OCI-LY1 (cell line): Measurements from ENCODE around the gene MLLT3.

Experiments used
- H2AFZ ChIP-seq: fragments of 200-600 bp; sonication (generic), shearing (Covaris generic); 2 replicates; pipeline ENCODE4 v1.6.0; 2014; ENCODE audit warnings: antibody characterized with exemption, mild to moderate bottlenecking, low read length
- H3F3A ChIP-seq: fragments of 200-600 bp; sonication (generic), shearing (Covaris generic); 2 replicates; pipeline ENCODE4 v1.6.0; 2014; ENCODE audit warnings: mild to moderate bottlenecking, antibody characterized with exemption, low read length, moderate library complexity; ENCODE audit not compliant: insufficient read depth
- H3K27ac ChIP-seq: fragments of 200-600 bp; sonication (generic); 2 replicates; pipeline ENCODE4 v1.5.1; 2014; ENCODE audit warnings: low read length, mixed run types, mild to moderate bottlenecking, low read depth; ENCODE audit not compliant: poor library complexity, severe bottlenecking
- H3K27me3 ChIP-seq: fragments of 200-600 bp; sonication (generic); 2 replicates; pipeline ENCODE4 v1.6.0; 2014; ENCODE audit warnings: antibody characterized with exemption, mild to moderate bottlenecking, low read length, moderate library complexity; ENCODE audit not compliant: insufficient read depth
- H3K36me3 ChIP-seq: fragments of 200-600 bp; sonication (generic); 2 replicates; pipeline ENCODE4 v1.6.1; 2014; ENCODE audit warnings: mild to moderate bottlenecking, antibody characterized with exemption, low read length, moderate library complexity, mixed read lengths; ENCODE audit not compliant: insufficient read depth
- H3K4me1 ChIP-seq: fragments of 200-600 bp; sonication (generic); 2 replicates; pipeline ENCODE4 v1.5.1; 2014; ENCODE audit warnings: mild to moderate bottlenecking, low read length, moderate library complexity; ENCODE audit not compliant: insufficient read depth, severe bottlenecking
- H3K4me2 ChIP-seq: fragments of 200-600 bp; sonication (generic), shearing (Covaris generic); 2 replicates; pipeline ENCODE4 v1.6.1; 2014; ENCODE audit warnings: low read length
- H3K4me3 ChIP-seq: fragments of 200-600 bp; sonication (generic); 2 replicates; pipeline ENCODE4 v1.5.1; 2014; ENCODE audit warnings: low read length, low read depth, mild to moderate bottlenecking, mixed read lengths; ENCODE audit not compliant: poor library complexity, severe bottlenecking
- H3K79me2 ChIP-seq: fragments of 200-600 bp; shearing (Covaris generic); 2 replicates; pipeline ENCODE4 v1.6.1; 2016; ENCODE audit warnings: mixed run types, low read length, mixed read lengths; ENCODE audit not compliant: insufficient read depth
- H3K9ac ChIP-seq: fragments of 200-600 bp; sonication (generic), shearing (Covaris generic); 2 replicates; pipeline ENCODE4 v1.6.1; 2014; ENCODE audit warnings: mild to moderate bottlenecking, low read length, mixed read lengths
- H3K9me2 ChIP-seq: fragments of 200-600 bp; sonication (generic), shearing (Covaris generic); 2 replicates; pipeline ENCODE4 v1.6.1; 2014; ENCODE audit warnings: low read depth, mild to moderate bottlenecking, low read length, mixed read lengths
- H3K9me3 ChIP-seq: fragments of 200-600 bp; shearing (Covaris generic); 2 replicates; pipeline ENCODE4 v1.6.1; 2014; ENCODE audit warnings: low read length, mixed read lengths
- H4K20me1 ChIP-seq: fragments of 200-600 bp; sonication (generic), shearing (Covaris generic); 2 replicates; pipeline ENCODE4 v1.6.0; 2016; ENCODE audit warnings: mild to moderate bottlenecking, low read length; ENCODE audit not compliant: insufficient read depth
- EZH2 ChIP-seq: fragments of 200-600 bp; sonication (generic), shearing (Covaris generic); IDR thresholded peaks from 2 replicates; pipeline ENCODE4 v1.8.0; 2017; ENCODE audit warnings: borderline replicate concordance, mixed run types, mild to moderate bottlenecking, antibody characterized with exemption, low read length, moderate library complexity, mixed read lengths
- TF ChIP-seq, protein P1 (sequence below): fragments of 200-600 bp; sonication (generic), shearing (Covaris generic); IDR thresholded peaks from 2 replicates; pipeline ENCODE4 v1.5.1; 2017; ENCODE audit warnings: mild to moderate bottlenecking, antibody characterized with exemption, low read length, moderate library complexity, mixed read lengths

Gene MLLT3

DNA sequence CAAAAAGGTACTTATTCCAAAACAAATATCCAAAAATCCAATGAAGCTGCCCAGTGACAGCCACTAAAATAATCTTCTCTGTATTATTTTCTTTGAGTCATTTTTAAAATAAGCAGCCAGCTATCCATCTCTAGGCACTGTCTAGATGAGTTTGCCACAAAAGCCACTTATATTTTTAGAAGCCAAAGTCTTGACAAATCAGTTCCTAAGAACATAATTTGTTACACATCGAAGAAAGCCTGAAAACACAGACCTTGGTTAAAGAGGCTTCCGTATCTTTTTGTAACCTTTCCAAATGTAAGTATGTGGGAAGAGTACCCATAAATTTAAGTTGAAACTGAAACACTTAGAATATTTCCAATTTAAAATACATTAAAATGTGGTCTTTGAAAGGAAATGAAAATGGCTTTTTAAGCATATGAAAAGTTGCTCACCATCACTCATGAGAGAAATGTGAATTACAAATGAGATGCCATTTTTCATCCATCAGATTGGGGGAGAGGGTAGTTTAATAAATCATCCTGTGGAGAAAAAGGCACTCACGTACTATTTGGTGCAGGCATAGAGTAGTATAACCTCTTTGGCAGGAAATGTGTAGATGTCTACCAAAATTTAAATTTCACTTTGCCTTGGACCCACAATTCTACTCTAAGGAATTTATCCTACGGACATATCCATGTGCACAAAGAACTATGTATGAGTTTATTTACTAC lies 180.4 kb downstream of the MLLT3 start:
- H3K9ac ChIP-seq = no peak overlapping the region
- TF ChIP-seq, protein P1, sequence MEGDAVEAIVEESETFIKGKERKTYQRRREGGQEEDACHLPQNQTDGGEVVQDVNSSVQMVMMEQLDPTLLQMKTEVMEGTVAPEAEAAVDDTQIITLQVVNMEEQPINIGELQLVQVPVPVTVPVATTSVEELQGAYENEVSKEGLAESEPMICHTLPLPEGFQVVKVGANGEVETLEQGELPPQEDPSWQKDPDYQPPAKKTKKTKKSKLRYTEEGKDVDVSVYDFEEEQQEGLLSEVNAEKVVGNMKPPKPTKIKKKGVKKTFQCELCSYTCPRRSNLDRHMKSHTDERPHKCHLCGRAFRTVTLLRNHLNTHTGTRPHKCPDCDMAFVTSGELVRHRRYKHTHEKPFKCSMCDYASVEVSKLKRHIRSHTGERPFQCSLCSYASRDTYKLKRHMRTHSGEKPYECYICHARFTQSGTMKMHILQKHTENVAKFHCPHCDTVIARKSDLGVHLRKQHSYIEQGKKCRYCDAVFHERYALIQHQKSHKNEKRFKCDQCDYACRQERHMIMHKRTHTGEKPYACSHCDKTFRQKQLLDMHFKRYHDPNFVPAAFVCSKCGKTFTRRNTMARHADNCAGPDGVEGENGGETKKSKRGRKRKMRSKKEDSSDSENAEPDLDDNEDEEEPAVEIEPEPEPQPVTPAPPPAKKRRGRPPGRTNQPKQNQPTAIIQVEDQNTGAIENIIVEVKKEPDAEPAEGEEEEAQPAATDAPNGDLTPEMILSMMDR = no peak
- TF ChIP-seq EZH2 = no peak
- no peaks in the 10 kb centered on the region for H3K36me3 ChIP-seq
- no peaks in the 10 kb centered on the region for H3K4me1 ChIP-seq
- no peak overlapping the region for H3K27ac ChIP-seq
- H3K9me3 ChIP-seq = no peaks in the 10 kb centered on the region
- no peak overlapping the region for H3K4me2 ChIP-seq
- H3K9me2 ChIP-seq = no peaks in the 10 kb centered on the region
- H3K79me2 ChIP-seq = no peaks in the 10 kb centered on the region
- no peaks in the 10 kb centered on the region for H4K20me1 ChIP-seq
- H3F3A ChIP-seq = no peaks in the 10 kb centered on the region
- no peak overlapping the region for H2AFZ ChIP-seq
- no peaks in the 10 kb centered on the region for H3K27me3 ChIP-seq
- no peak overlapping the region for H3K4me3 ChIP-seq

DNA sequence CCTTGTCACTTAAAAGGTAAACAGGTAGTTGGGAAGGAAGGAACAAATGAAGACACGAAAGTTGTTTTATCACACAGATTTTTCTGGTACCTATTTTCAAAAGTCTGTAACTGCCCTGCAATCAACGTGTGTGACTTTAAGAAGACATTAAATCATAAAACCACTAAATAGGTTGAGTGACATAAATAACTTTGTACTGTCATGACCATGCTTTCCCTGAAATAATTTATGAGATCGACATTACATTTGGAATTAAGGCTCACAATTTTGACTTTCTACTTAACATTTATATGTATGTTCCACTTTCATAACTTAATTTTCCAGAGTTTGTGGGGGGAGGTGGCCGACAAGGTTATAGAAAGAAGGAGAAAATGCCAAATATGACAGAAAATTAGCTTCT lies 181.1 kb downstream of the MLLT3 start:
- TF ChIP-seq EZH2 = no peak
- TF ChIP-seq, protein P1 = no peak

DNA sequence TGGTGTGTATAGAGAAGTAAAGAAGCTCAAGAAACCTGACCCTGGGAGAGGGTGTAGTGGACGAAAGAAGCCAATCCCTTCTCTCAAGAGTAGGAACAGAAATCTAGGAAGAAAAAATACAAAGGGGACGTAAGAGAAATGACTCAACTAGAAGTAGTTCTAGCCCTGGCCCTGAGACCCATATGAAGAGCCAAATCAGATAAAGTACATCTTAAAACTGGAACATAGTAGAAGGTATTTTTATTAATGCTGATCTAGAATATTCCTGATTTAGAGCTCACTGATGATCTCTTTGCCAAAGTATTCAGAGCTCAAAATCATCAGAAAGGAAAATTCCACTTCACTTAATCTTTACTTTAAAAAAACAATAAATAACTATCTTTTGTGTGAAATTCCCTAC lies 184.8 kb downstream of the MLLT3 start:
- H4K20me1 ChIP-seq = no peaks in the 10 kb centered on the region
- no peaks in the 10 kb centered on the region for H3K9me3 ChIP-seq
- H3K9me2 ChIP-seq = no peaks in the 10 kb centered on the region
- H3K4me2 ChIP-seq = no peak overlapping the region
- H3K27ac ChIP-seq = no peak overlapping the region
- no peak overlapping the region for H3K9ac ChIP-seq
- no peak overlapping the region for H2AFZ ChIP-seq
- no peaks in the 10 kb centered on the region for H3K36me3 ChIP-seq
- H3K4me3 ChIP-seq = no peak overlapping the region
- no peaks in the 10 kb centered on the region for H3K27me3 ChIP-seq
- TF ChIP-seq, protein P1 = no peak
- no peak for TF ChIP-seq EZH2
- H3K4me1 ChIP-seq = no peaks in the 10 kb centered on the region
- no peaks in the 10 kb centered on the region for H3K79me2 ChIP-seq
- no peaks in the 10 kb centered on the region for H3F3A ChIP-seq

More for the DNA sequence above, 181.1 kb downstream of the MLLT3 start:
- Histone ChIP-seq H3K4me2 (no peak overlapping the region), H3K79me2 (no peaks in the 10 kb centered on the region), H2AFZ (no peak overlapping the region), H3K36me3 (no peaks in the 10 kb centered on the region), H3K27me3 (no peaks in the 10 kb centered on the region), H3K9me3 (no peaks in the 10 kb centered on the region), H3K9ac (no peak overlapping the region), H3K4me3 (no peak overlapping the region), H3F3A (no peaks in the 10 kb centered on the region), H3K9me2 (no peaks in the 10 kb centered on the region), H3K27ac (no peak overlapping the region), H3K4me1 (no peaks in the 10 kb centered on the region), H4K20me1 (no peaks in the 10 kb centered on the region)
